SK-N-SH treated with all-trans-retinoic acid at 6 μM for 48 hours (cell line): ENCODE data around the gene FAM9B.
"Not testable (repeated sequence)": the region's sequence is repeated elsewhere in the genome, so short reads cannot be mapped to it uniquely, and the experiment has no call there.

Source experiments
- ATAC-seq: fragments of 200-7000 bp; cut with Tn5 transposase; 3 replicates; pipeline ENCODE4 v1.9.1; 2020; ENCODE audit warnings: mild to moderate bottlenecking, moderate library complexity
- ARNTL ChIP-seq: fragments of 450-650 bp; formaldehyde crosslinking; IDR thresholded peaks from 2 replicates; pipeline ENCODE4 v1.5.0; 2020; ENCODE audit warnings: low read depth, mild to moderate bottlenecking, moderate library complexity, borderline replicate concordance
- BACH2 ChIP-seq: fragments of 250-450 bp; sonication (Bioruptor Pico); IDR thresholded peaks from 2 replicates; pipeline ENCODE4 v1.9.0; 2021; ENCODE audit warnings: mild to moderate bottlenecking, borderline replicate concordance
- CREB5 ChIP-seq: fragments of 250-450 bp; sonication (Bioruptor Pico); IDR thresholded peaks from 2 replicates; pipeline ENCODE4 v1.5.1; 2020; ENCODE audit warnings: low read depth, mild to moderate bottlenecking, moderate library complexity
- CSDC2 ChIP-seq: fragments of 250-450 bp; sonication (Bioruptor Pico); IDR thresholded peaks from 2 replicates; pipeline ENCODE4 v1.5.0; 2020; ENCODE audit warnings: mild to moderate bottlenecking, moderate library complexity
- CSRNP3 ChIP-seq: fragments of 250-450 bp; sonication (Bioruptor Pico); IDR thresholded peaks from 2 replicates; pipeline ENCODE4 v1.5.1; 2021; ENCODE audit warnings: mild to moderate bottlenecking, moderate library complexity
- ESRRG ChIP-seq: fragments of 250-450 bp; sonication (Bioruptor Pico); IDR thresholded peaks from 2 replicates; pipeline ENCODE4 v1.6.1; 2021; ENCODE audit warnings: mild to moderate bottlenecking
- GLIS3 ChIP-seq: fragments of 250-450 bp; sonication (Bioruptor Pico); IDR thresholded peaks from 2 replicates; pipeline ENCODE4 v1.5.0; 2020; ENCODE audit warnings: mild to moderate bottlenecking, moderate library complexity
- ISL1 ChIP-seq: fragments of 250-450 bp; sonication (Bioruptor Pico); IDR thresholded peaks from 2 replicates; pipeline ENCODE4 v2.1.2; 2022; ENCODE audit warnings: mild to moderate bottlenecking, moderate library complexity
- OSR1 ChIP-seq: fragments of 250-450 bp; sonication (Bioruptor Pico); IDR thresholded peaks from 2 replicates; pipeline ENCODE4 v1.8.0; 2022; ENCODE audit warnings: moderate library complexity, mild to moderate bottlenecking, inconsistent platforms
- PATZ1 ChIP-seq: fragments of 250-450 bp; sonication (Bioruptor Pico); IDR thresholded peaks from 2 replicates; pipeline ENCODE4 v1.8.0; 2020; ENCODE audit warnings: mild to moderate bottlenecking, moderate library complexity, borderline replicate concordance
- POU6F1 ChIP-seq: fragments of 250-450 bp; sonication (Bioruptor Pico); IDR thresholded peaks from 2 replicates; pipeline ENCODE4 v1.8.0; 2021; ENCODE audit warnings: low read depth, mild to moderate bottlenecking, moderate library complexity, borderline replicate concordance
- PPARA ChIP-seq: fragments of 250-450 bp; sonication (Bioruptor Pico); IDR thresholded peaks from 2 replicates; pipeline ENCODE4 v1.5.0; 2020; ENCODE audit warnings: mild to moderate bottlenecking, borderline replicate concordance
- RARB ChIP-seq: fragments of 250-450 bp; sonication (Bioruptor Pico); IDR thresholded peaks from 2 replicates; pipeline ENCODE4 v1.8.0; 2021; ENCODE audit warnings: mild to moderate bottlenecking, moderate library complexity
- SNAI2 ChIP-seq: fragments of 250-450 bp; sonication (Bioruptor Pico); IDR thresholded peaks from 2 replicates; pipeline ENCODE4 v1.5.0; 2020; ENCODE audit warnings: mild to moderate bottlenecking, moderate library complexity
- TCF4 ChIP-seq: fragments of 250-450 bp; sonication (Bioruptor Pico); IDR thresholded peaks from 2 replicates; pipeline ENCODE4 v1.8.0; 2021; ENCODE audit warnings: mild to moderate bottlenecking, moderate library complexity, borderline replicate concordance
- TOX ChIP-seq: fragments of 250-450 bp; sonication (Bioruptor Pico); IDR thresholded peaks from 2 replicates; pipeline ENCODE4 v1.8.0; 2021; ENCODE audit warnings: mild to moderate bottlenecking, moderate library complexity, borderline replicate concordance
- TSHZ2 ChIP-seq: fragments of 250-450 bp; sonication (Bioruptor Pico); IDR thresholded peaks from 2 replicates; pipeline ENCODE4 v1.5.0; 2020; ENCODE audit warnings: mild to moderate bottlenecking, moderate library complexity
- ZC3H10 ChIP-seq: fragments of 250-450 bp; sonication (Bioruptor Pico); IDR thresholded peaks from 2 replicates; pipeline ENCODE4 v1.5.1; 2021; ENCODE audit warnings: mild to moderate bottlenecking, moderate library complexity
- ZFP3 ChIP-seq: fragments of 250-450 bp; sonication (Bioruptor Pico); IDR thresholded peaks from 2 replicates; pipeline ENCODE4 v1.5.0; 2020; ENCODE audit warnings: mild to moderate bottlenecking, moderate library complexity
- ZFP30 ChIP-seq: fragments of 450-650 bp; formaldehyde crosslinking; IDR thresholded peaks from 2 replicates; pipeline ENCODE4 v1.5.0; 2022; ENCODE audit warnings: mild to moderate bottlenecking, moderate library complexity
- ZNF565 ChIP-seq: fragments of 450-650 bp; formaldehyde crosslinking; conservative IDR thresholded peaks from 2 replicates; pipeline ENCODE4 v1.5.0; 2020; ENCODE audit warnings: low read depth, mild to moderate bottlenecking, moderate library complexity
- ZNF70 ChIP-seq: fragments of 450-650 bp; formaldehyde crosslinking; IDR thresholded peaks from 2 replicates; pipeline ENCODE4 v1.5.0; 2020; ENCODE audit warnings: mild to moderate bottlenecking, moderate library complexity
- ZNF8 ChIP-seq: fragments of 450-650 bp; formaldehyde crosslinking; IDR thresholded peaks from 2 replicates; pipeline ENCODE4 v1.5.0; 2020; ENCODE audit warnings: mild to moderate bottlenecking, moderate library complexity

Gene FAM9B

GRCh38 chrX:9023293-9023692, 10.6 kb downstream of the FAM9B start:
- TF ChIP-seq ARNTL (no peak), GLIS3 (CRISPR knock-in tag) (no peak), ISL1 (no peak), ZC3H10 (CRISPR knock-in tag) (no peak), CSDC2 (CRISPR knock-in tag) (no peak), SNAI2 (CRISPR knock-in tag) (no peak), ZNF565 (CRISPR knock-in tag) (no peak), ZNF70 (no peak), TCF4 (CRISPR knock-in tag) (no peak), ZNF8 (CRISPR knock-in tag) (no peak)
- TF ChIP-seq, all 23 proteins: peak for 0
- ATAC-seq = no peak

- no peak for ATAC-seq
- TF ChIP-seq ZFP3 = no peak
- TF ChIP-seq ZNF70 = no peak
- TF ChIP-seq PPARA (CRISPR knock-in tag) = no peak
- no peak for TF ChIP-seq ZC3H10 (CRISPR knock-in tag)
- no peak for TF ChIP-seq TCF4 (CRISPR knock-in tag)
- TF ChIP-seq POU6F1 (CRISPR knock-in tag) = no peak
- TF ChIP-seq TOX (CRISPR knock-in tag) = no peak
- TF ChIP-seq SNAI2 (CRISPR knock-in tag) = no peak
- no peak for TF ChIP-seq BACH2 (CRISPR knock-in tag)
- no peak for TF ChIP-seq ARNTL
- no peak for TF ChIP-seq ESRRG (CRISPR knock-in tag)
- TF ChIP-seq OSR1 (CRISPR knock-in tag) = no peak
- no peak for TF ChIP-seq ZFP30
- no peak for TF ChIP-seq CSRNP3 (CRISPR knock-in tag)
- no peak for TF ChIP-seq PATZ1
- TF ChIP-seq ZNF565 (CRISPR knock-in tag) = no peak
- no peak for TF ChIP-seq CSDC2 (CRISPR knock-in tag)
- no peak for TF ChIP-seq RARB (CRISPR knock-in tag)
Measured at GRCh38 chrX:9019151-9019550, 14.8 kb downstream of the FAM9B start.

- ATAC-seq = not testable (repeated sequence)
Measured at GRCh38 chrX:9018332-9018731, 15.6 kb downstream of the FAM9B start.

- TF ChIP-seq TSHZ2 (CRISPR knock-in tag) = no peak
- no peak for TF ChIP-seq ZFP30
- no peak for TF ChIP-seq TOX (CRISPR knock-in tag)
- no peak for TF ChIP-seq ISL1
- no peak for TF ChIP-seq TCF4 (CRISPR knock-in tag)
- no peak for TF ChIP-seq SNAI2 (CRISPR knock-in tag)
- TF ChIP-seq GLIS3 (CRISPR knock-in tag) = no peak
- no peak for TF ChIP-seq ZFP3
- no peak for TF ChIP-seq ZC3H10 (CRISPR knock-in tag)
- TF ChIP-seq ZNF8 (CRISPR knock-in tag) = no peak
- no peak for TF ChIP-seq CREB5 (CRISPR knock-in tag)
- no peak for TF ChIP-seq POU6F1 (CRISPR knock-in tag)
- TF ChIP-seq RARB (CRISPR knock-in tag) = no peak
- no peak for TF ChIP-seq OSR1 (CRISPR knock-in tag)
- TF ChIP-seq, all 23 proteins: peak for 0
- ATAC-seq = no peak
Measured at GRCh38 chrX:9003041-9003440, 30.9 kb downstream of the FAM9B start.
